H1 (cell line): ENCODE data around the gene RIPOR2. TPM values are rescaled to one million over a fixed set of nuclear protein-coding genes. Genes with fewer than 3 reads are reported as not detected.

Experiments used
- SP2 ChIP-seq: IDR thresholded peaks from 2 replicates; pipeline ENCODE4 v1.6.1; 2012; ENCODE audit warnings: mild to moderate bottlenecking, low read length, inconsistent platforms
- ZNF274 ChIP-seq: IDR thresholded peaks from 2 replicates; pipeline ENCODE4 v1.7.0; 2012; ENCODE audit warnings: low read length, borderline replicate concordance; ENCODE audit errors: extremely low read depth
- polyA plus RNA-seq, 7 experiments: library from polyadenylated mRNA; depleted of rRNA in 3 of 7; stranded (reverse) in 5 of 7; unstranded in 2 of 7; fragments of >200 nt in 5 of 7; fragments of 200-250 nt in 2 of 7; gene quantifications; 1 replicate in 5 of 7; 2 replicates in 1 of 7; 4 replicates in 1 of 7; pipeline versions ENCODE4 v1.2.1 to v1.2.3, GENCODE V29; 2011 to 2013; ENCODE audit warnings: missing spikeins in 2 of 7, mixed read lengths in 2 of 7
- total RNA-seq: library from RNA; stranded (reverse); fragmentation: NEBNext Ultra II Directional; extraction: Animal tissue kit (Norgen Biotek cat#: 25700); gene quantifications from 2 replicates; pipeline ENCODE4 v1.2.1, GENCODE V29; 2021

The RIPOR2 gene
- total and polyA plus RNA-seq, 2 of the 8 experiments (the other 6 are each of a cell fraction or from before 2014, with no cell fraction given), result 16.7 to 45.6 TPM

DNA sequence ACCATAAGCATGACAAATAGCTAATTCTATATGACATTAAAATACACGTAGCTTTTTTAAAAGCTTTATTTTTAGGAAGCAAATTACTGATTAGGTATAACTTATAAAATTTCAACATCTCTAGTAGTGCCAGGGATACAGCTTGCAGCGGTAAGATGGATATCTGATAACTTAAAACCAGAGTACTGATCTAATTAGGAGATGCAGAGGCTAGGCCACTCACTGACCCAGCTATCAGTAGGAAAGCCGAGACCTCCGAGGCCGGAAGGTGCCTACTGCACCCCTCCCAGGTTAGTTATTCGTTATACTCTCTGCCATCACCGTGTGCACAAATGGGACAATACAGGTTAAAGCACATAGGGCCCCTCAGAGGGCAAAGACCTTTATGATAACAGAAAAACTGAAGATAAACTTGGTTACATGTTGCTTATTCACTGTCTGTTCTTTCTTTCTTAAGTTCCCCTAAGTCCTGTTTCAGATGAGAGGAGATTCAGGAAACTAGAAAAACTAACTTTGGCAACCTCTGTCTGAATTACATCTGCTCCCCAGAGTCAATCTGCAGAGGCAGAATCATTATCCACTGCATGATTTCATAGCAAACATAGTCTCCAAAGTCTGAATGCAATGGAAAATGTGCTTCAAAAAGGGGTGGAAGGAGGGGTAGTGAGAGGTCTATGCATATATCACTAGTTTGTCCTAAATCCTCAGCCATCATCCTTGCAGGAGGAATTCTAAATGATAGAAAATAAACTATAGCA is 60.8 kb downstream of the RIPOR2 start (continued):
- TF ChIP-seq SP2 (no peak), ZNF274 (no peak)
- TF ChIP-seq, all 59 proteins: peak for 0
